ENCODE results near the gene HFE.

Gene HFE

GRCh38 chr6:26124781-26125685 is 37.8 kb downstream of the HFE start:
- Histone ChIP-seq H3K36me3 (ENCODE audit: insufficient read depth, low read length) (no peaks in the 10 kb centered on the region; the same call in 1 of the 2 replicates), H3K9me3 (ENCODE audit: control insufficient read depth, insufficient read depth, low read length) (no peaks in the 10 kb centered on the region), H3K9ac (ENCODE audit: low read depth, low read length) (peak overlapping the region; percentile 62), H3K4me1 (ENCODE audit: insufficient read depth, low read length) (peaks cover 4% of the 10 kb centered on the region; the same call in 1 of the 2 replicates)

DNA sequence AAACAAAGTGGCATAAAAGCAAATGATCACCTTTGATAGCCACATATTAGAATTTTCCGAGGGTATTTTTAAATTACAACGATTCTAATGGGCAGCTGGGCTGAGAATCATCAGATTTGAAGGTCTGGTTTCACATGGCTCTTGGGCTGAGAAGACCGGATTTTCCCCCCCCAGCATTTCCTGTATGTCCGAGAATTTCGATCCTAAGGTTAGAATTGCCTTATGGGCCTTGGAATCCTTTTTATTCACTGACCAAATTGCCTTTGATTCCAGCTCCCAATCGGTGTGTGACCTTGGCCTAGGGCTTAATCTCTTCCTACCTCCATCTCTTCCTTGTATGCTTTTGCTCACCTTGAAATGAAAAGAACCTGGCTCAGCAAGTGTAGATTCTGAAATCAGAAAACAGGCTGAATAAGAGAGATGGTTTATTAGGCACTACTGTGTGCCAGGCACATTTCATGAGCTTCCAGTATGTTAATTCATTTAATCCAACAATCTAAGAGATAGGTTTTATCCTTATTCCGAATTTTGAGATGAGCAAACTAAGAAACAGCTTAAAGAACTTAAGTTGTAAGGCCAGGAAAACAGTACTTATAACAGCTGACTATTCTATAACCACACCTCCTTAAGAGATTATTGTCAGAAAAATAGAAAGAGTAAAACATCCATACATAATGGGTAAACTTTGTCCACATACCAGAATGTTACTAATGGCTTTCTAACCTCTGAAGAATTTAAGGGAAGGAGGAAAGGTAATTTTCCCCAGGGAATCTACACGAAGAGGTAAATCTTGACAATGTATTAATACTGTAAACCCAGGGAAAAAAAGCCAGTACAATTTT is 39.4 kb downstream of the HFE start:
- H3K4me1 ChIP-seq (ENCODE audit: insufficient read depth, low read length) = no peaks in the 10 kb centered on the region
- no peaks in the 10 kb centered on the region for H3K9me3 ChIP-seq (ENCODE audit: control insufficient read depth, insufficient read depth, low read length)
- no peaks in the 10 kb centered on the region; the same call in 1 of the 2 replicates for H3K36me3 ChIP-seq (ENCODE audit: insufficient read depth, low read length)
- H3K9ac ChIP-seq (ENCODE audit: low read depth, low read length) = peak overlapping the region; percentile 62

DNA sequence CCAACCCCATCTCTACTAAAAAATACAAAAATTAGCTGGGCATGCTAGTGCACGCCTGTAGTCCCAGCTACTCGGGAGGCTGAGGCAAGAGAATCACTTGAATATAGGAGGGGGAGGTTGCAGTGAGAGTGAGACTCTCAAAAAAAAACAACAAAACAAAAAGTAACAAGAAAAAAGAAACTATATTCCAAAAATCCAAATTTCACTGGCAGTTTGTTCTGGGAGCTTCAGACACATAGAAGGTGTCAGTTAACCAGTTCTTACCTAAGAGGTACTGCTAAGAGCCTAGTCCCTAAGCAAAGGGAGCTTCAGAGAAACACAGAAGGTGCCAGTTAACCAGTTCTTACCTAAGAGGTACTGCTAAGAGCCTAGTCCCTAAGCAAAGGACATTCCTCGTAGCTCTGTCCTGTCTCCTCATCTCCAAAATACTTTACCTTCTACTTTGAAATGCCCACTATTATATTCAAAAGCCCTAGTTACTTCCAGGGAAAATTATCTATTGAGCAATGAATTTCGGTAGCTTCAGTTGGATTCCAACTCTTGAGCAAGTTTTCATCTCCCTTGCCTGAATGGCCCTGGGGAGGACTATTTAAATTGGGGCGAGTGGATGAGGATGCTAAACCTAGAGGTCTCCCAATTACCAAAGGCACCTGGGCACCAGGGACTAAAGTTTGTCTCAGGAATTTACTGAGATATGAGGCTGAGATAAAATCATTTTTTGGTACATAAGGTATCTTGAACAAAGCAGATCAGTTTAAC is 41.0 kb downstream of the HFE start:
- no peak overlapping the region for H3K9ac ChIP-seq (ENCODE audit: low read depth, low read length)

DNA sequence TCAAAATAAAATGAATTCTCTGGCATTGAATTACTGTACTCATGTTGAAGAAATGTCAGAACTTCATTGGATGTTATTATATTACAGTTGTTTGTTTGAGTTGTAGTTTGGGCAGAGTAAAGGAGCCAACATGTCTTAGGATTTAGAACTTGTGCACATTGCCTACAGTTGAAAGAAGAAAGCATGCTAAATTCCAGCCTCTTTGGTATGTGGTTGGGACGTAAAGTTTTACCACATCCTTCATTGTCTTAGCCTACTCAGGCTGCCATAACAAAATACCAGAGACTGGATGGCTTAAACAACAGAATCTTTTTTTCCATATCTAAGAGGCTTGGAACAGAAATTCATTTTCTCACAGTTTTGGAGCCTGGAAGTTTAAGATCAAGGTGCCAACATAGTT is 42.4 kb downstream of the HFE start:
- Histone ChIP-seq H3K4me1 (ENCODE audit: insufficient read depth, low read length) (no peaks in the 10 kb centered on the region), H3K9me3 (ENCODE audit: control insufficient read depth, insufficient read depth, low read length) (no peaks in the 10 kb centered on the region), H3K9ac (ENCODE audit: low read depth, low read length) (no peak overlapping the region), H3K36me3 (ENCODE audit: insufficient read depth, low read length) (no peaks in the 10 kb centered on the region; the same call in 1 of the 2 replicates)

More for the DNA sequence above, 41.0 kb downstream of the HFE start:
- Histone ChIP-seq H3K4me1 (ENCODE audit: insufficient read depth, low read length) (no peaks in the 10 kb centered on the region), H3K9me3 (ENCODE audit: control insufficient read depth, insufficient read depth, low read length) (no peaks in the 10 kb centered on the region), H3K36me3 (ENCODE audit: insufficient read depth, low read length) (no peaks in the 10 kb centered on the region; the same call in 1 of the 2 replicates)

DNA sequence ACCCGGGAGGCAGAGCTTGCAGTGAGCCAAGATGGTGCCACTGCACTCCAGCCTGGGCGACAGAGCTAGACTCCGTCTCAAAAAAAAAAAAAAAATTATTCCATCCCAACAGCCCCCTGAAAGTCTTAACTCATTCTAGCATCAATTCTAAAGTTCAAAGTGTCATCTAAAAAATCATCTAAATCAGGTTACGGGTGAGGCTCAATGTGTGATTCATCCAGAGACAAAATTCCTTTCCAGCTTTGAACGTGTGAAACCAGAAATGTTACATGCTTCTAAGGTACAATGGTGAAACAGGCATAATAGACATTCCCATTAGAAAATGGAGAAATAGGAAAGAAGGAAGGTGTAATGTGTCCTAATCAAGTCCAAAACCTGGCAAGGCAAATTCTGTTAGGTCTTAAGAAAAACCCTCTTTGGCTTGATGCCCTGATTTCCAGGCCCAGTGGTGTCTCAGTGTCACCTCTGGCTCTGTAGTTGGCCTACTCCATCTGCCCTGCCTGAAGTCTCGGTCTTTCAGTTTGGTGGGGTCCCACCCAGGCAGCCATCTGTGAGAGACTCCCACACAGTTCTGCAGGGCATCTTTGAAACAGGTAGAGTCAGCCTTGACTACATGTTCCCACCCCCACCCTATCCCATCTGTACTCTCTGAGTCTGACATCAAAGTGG is 43.5 kb downstream of the HFE start:
- Histone ChIP-seq H3K36me3 (ENCODE audit: insufficient read depth, low read length) (no peaks in the 10 kb centered on the region; the same call in 1 of the 2 replicates), H3K9me3 (ENCODE audit: control insufficient read depth, insufficient read depth, low read length) (no peaks in the 10 kb centered on the region), H3K9ac (ENCODE audit: low read depth, low read length) (no peak overlapping the region), H3K4me1 (ENCODE audit: insufficient read depth, low read length) (no peaks in the 10 kb centered on the region)

GRCh38 chr6:26131618-26132017 is 44.4 kb downstream of the HFE start:
- Histone ChIP-seq H3K4me1 (ENCODE audit: insufficient read depth, low read length) (no peaks in the 10 kb centered on the region), H3K36me3 (ENCODE audit: insufficient read depth, low read length) (no peaks in the 10 kb centered on the region; the same call in 1 of the 2 replicates), H3K9ac (ENCODE audit: low read depth, low read length) (no peak overlapping the region)

DNA sequence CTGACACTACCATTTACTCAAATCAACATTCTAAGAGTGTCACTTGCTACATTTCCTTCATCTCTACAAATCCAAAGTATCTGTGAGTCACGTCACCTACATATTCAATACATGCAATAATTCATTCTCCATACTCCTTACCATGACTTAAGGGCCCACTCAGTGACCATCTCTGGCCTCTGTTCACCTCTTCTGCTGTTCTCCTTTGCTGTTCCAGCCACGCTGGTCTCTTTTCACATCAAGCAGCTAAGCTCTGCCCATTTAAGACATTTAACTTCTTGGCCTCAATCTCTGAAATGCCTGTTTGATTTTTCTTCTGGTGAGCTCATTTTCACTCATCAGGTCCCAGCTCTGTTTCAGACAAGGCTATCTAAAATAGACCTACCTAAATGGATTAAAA is 46.5 kb downstream of the HFE start:
- peaks cover 4% of the 10 kb centered on the region; the same call in 1 of the 2 replicates for H3K4me1 ChIP-seq (ENCODE audit: insufficient read depth, low read length)
- no peaks in the 10 kb centered on the region; the same call in 1 of the 2 replicates for H3K36me3 ChIP-seq (ENCODE audit: insufficient read depth, low read length)
- H3K9me3 ChIP-seq (ENCODE audit: control insufficient read depth, insufficient read depth, low read length) = no peaks in the 10 kb centered on the region
- H3K9ac ChIP-seq (ENCODE audit: low read depth, low read length) = no peak overlapping the region

More at GRCh38 chr6:26131618-26132017, 44.4 kb downstream of the HFE start:
- no peaks in the 10 kb centered on the region for H3K9me3 ChIP-seq (ENCODE audit: control insufficient read depth, insufficient read depth, low read length)

DNA sequence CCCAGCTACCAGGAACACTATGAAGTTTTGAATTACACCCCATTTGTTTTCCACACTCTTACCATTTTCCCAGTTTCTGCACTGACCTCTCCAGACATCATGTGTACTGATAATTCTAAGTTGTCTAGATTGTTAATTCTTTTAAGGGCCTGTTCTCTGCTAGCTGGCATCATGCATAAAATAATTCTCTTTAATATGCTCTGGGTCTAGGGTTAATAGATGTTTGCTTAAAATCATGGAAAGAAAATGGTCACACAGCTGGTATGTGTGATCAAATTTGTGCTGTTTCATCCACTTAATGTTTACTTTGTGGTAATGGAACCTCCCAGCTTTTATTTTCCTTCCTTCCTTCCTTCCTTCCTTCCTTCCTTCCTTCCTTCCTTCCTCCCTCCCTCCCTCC is 49.1 kb downstream of the HFE start:
- Histone ChIP-seq H3K9ac (ENCODE audit: low read depth, low read length) (no peak overlapping the region), H3K9me3 (ENCODE audit: control insufficient read depth, insufficient read depth, low read length) (no peaks in the 10 kb centered on the region), H3K4me1 (ENCODE audit: insufficient read depth, low read length) (peaks cover 4% of the 10 kb centered on the region; the same call in 1 of the 2 replicates), H3K36me3 (ENCODE audit: insufficient read depth, low read length) (no peaks in the 10 kb centered on the region; the same call in 1 of the 2 replicates)

- no peaks in the 10 kb centered on the region for H3K9me3 ChIP-seq (ENCODE audit: control insufficient read depth, insufficient read depth, low read length)
- H3K4me1 ChIP-seq (ENCODE audit: insufficient read depth, low read length) = peaks cover 4% of the 10 kb centered on the region; the same call in 1 of the 2 replicates
- no peaks in the 10 kb centered on the region; the same call in 1 of the 2 replicates for H3K36me3 ChIP-seq (ENCODE audit: insufficient read depth, low read length)
- H3K9ac ChIP-seq (ENCODE audit: low read depth, low read length) = no peak overlapping the region
Measured at GRCh38 chr6:26140254-26140966, 53.2 kb downstream of the HFE start.

DNA sequence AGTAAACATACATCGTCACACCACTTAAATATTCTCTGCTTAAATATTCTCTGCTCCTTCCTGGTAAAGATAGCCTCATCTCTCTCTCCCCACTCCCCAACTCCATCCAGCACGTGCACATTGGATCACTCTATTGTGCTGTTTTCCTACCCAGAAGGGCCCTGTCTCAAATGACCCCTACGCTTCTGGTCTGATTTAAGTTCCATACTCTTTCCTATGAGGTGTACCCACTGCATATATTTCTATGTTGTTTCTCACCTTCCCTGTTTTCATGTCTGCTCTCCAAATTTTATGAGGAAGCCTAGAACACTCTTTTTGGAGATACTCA is 53.7 kb downstream of the HFE start:
- Histone ChIP-seq H3K9me3 (ENCODE audit: control insufficient read depth, insufficient read depth, low read length) (no peaks in the 10 kb centered on the region), H3K9ac (ENCODE audit: low read depth, low read length) (no peak overlapping the region), H3K4me1 (ENCODE audit: insufficient read depth, low read length) (peaks cover 4% of the 10 kb centered on the region; the same call in 1 of the 2 replicates), H3K36me3 (ENCODE audit: insufficient read depth, low read length) (no peaks in the 10 kb centered on the region; the same call in 1 of the 2 replicates)

GRCh38 chr6:26141378-26141904 is 54.2 kb downstream of the HFE start:
- no peaks in the 10 kb centered on the region; the same call in 1 of the 2 replicates for H3K36me3 ChIP-seq (ENCODE audit: insufficient read depth, low read length)
- no peak overlapping the region for H3K9ac ChIP-seq (ENCODE audit: low read depth, low read length)
- H3K9me3 ChIP-seq (ENCODE audit: control insufficient read depth, insufficient read depth, low read length) = no peaks in the 10 kb centered on the region
- H3K4me1 ChIP-seq (ENCODE audit: insufficient read depth, low read length) = peaks cover 4% of the 10 kb centered on the region; the same call in 1 of the 2 replicates

DNA sequence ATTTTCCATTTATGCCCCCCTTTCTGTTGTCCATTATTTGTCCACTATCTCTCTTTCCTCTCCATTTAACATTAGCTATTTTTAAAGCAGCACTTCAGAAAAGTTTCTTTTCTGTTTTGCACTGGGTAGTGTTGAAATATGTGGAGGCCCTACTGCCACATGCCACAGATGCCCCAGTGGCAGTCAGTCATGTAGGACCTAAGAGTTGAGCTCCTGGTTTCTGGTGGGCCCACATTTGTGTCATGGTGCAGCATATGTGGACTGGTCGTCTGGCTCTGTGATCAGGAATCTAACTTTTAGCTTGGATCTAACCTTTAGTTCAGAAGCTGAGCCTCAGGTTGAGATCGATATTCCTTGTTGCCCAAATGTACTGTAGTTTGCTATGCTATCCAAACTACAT is 54.8 kb downstream of the HFE start:
- Histone ChIP-seq H3K4me1 (ENCODE audit: insufficient read depth, low read length) (peaks cover 4% of the 10 kb centered on the region; the same call in 1 of the 2 replicates), H3K9me3 (ENCODE audit: control insufficient read depth, insufficient read depth, low read length) (no peaks in the 10 kb centered on the region), H3K9ac (ENCODE audit: low read depth, low read length) (no peak overlapping the region)

More for the DNA sequence above, 54.8 kb downstream of the HFE start:
- no peaks in the 10 kb centered on the region; the same call in 1 of the 2 replicates for H3K36me3 ChIP-seq (ENCODE audit: insufficient read depth, low read length)

Data from ES-I3 (cell line).